Gastrocnemius medialis (tissue), 4 donors: Measurements from ENCODE around the gene WWOX. TPM values are rescaled to one million over a fixed set of nuclear protein-coding genes. Genes with fewer than 3 reads are reported as not detected.

Experiments
- ATAC-seq, 2 donors: fragments of 150-250 bp; one replicate each; pipeline ENCODE4 v1.9.1; 2016
- DNase-seq, 2 donors: peaks; one replicate each; pipeline ENCODE4 v3.0.0-alpha.2; 2019
- H3K27ac ChIP-seq, 4 donors: fragments of 200-600 bp; sonication (generic); 1 replicate in 1 of 4; 2 replicates in 3 of 4; pipeline ENCODE4 v1.5.1; 2016 to 2018; ENCODE audit warnings: mild to moderate bottlenecking in 2 of 4, moderate library complexity in 1 of 4
- H3K27me3 ChIP-seq, 3 donors: fragments of 200-600 bp; sonication (generic) in 2 of 3; 1 replicate in 1 of 3; 2 replicates in 2 of 3; pipeline versions ENCODE4 v1.5.1 to v1.6.0; 2016 to 2019; ENCODE audit warnings: mild to moderate bottlenecking in 1 of 3, moderate library complexity in 1 of 3
- H3K36me3 ChIP-seq, 2 donors: fragments of 200-600 bp; sonication (generic) in 1 of 2; one replicate each; pipeline ENCODE4 v1.5.1; 2017 to 2018
- H3K4me1 ChIP-seq, 2 donors: fragments of 200-600 bp; sonication (generic) in 1 of 2; one replicate each; pipeline ENCODE4 v1.5.1; 2016 to 2017; ENCODE audit warnings: mild to moderate bottlenecking in 2 of 2
- H3K4me3 ChIP-seq, 4 donors: fragments of 200-600 bp; sonication (generic) in 3 of 4; 1 replicate in 1 of 4; 2 replicates in 3 of 4; pipeline ENCODE4 v1.5.1; 2016 to 2019; ENCODE audit warnings: mild to moderate bottlenecking in 2 of 4
- H3K9me3 ChIP-seq, 3 donors: fragments of 200-600 bp; sonication (generic) in 2 of 3; 1 replicate in 1 of 3; 2 replicates in 2 of 3; pipeline ENCODE4 v1.5.1; 2016 to 2019
- POLR2A ChIP-seq, 2 donors: fragments of 450-650 bp; IDR thresholded peaks; one replicate each; pipeline ENCODE4 v1.6.1; 2017; ENCODE audit warnings: antibody characterized with exemption in 2 of 2, mild to moderate bottlenecking in 2 of 2, moderate library complexity in 2 of 2
- in situ Hi-C, 4 donors: fragments of 200-750 bp; cut with MboI; loops; one replicate each; pipeline versions ENCODE4 v1.15.0 to v1.8.0; 2017; ENCODE audit warnings: low sequenced_read_pairs in 4 of 4
- intact Hi-C: fragments of 100-400 bp; cut with DNase I; formaldehyde crosslinking; loops from one replicate; pipeline ENCODE4 v1.15.1; 2023; ENCODE audit warnings: low total_unique reads
- total RNA-seq, 4 donors: library from RNA; depleted of rRNA; stranded (reverse); fragments of >200 nt; gene quantifications; one replicate each; pipeline versions ENCODE4 v1.1.0 to v1.2.3, GENCODE V29; 2016
- TF ChIP-seq, protein P1 (sequence below), 5 experiments: fragments of 450-650 bp in 3 of 5; fragments of 200-600 bp in 2 of 5; sonication (generic) in 2 of 5; IDR thresholded peaks in 4 of 5; conservative IDR thresholded peaks in 1 of 5; 1 replicate in 4 of 5; 2 replicates in 1 of 5; pipeline ENCODE4 v1.5.1; 2016 to 2019; ENCODE audit warnings: antibody characterized with exemption in 5 of 5, mild to moderate bottlenecking in 3 of 5, moderate library complexity in 3 of 5

The WWOX gene
- total RNA-seq, 4 donors from 2014 or later: 3.3 to 13.0 (median 6.0) TPM

DNA sequence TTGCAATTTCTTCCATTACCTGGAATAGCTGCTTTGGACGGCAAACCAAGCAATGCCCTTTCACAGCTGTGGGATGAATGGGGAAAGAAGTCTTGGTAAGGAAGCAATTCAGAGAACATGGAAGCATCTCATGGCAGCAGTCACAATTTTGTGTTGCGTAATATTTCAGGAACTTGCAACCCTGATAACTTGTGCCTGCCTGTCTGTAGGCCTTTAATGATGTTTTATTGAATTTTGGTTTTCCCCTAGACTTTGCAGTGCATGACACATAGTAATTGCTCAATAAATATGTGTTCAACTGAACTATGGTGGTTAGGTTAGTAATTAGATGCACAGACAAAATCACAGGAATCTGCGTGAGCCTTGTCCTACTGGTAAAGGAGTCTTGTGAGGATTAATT lies 439.5 kb downstream of the WWOX start:
- ATAC-seq (no peak), DNase-seq (no peak)
- no peaks in the 10 kb centered on the region for H3K9me3 ChIP-seq
- no peaks in the 10 kb centered on the region for H3K4me1 ChIP-seq
- no peak overlapping the region for H3K27ac ChIP-seq
- no peaks in the 10 kb centered on the region for H3K27me3 ChIP-seq
- TF ChIP-seq, protein P1, sequence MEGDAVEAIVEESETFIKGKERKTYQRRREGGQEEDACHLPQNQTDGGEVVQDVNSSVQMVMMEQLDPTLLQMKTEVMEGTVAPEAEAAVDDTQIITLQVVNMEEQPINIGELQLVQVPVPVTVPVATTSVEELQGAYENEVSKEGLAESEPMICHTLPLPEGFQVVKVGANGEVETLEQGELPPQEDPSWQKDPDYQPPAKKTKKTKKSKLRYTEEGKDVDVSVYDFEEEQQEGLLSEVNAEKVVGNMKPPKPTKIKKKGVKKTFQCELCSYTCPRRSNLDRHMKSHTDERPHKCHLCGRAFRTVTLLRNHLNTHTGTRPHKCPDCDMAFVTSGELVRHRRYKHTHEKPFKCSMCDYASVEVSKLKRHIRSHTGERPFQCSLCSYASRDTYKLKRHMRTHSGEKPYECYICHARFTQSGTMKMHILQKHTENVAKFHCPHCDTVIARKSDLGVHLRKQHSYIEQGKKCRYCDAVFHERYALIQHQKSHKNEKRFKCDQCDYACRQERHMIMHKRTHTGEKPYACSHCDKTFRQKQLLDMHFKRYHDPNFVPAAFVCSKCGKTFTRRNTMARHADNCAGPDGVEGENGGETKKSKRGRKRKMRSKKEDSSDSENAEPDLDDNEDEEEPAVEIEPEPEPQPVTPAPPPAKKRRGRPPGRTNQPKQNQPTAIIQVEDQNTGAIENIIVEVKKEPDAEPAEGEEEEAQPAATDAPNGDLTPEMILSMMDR (IDR thresholded peaks at IDR 0.05 in 4 of 5, conservative IDR thresholded peaks at IDR 0.05 in 1 of 5): no peak
- TF ChIP-seq POLR2A (IDR thresholded peaks at IDR 0.05): no peak
- in situ Hi-C loops (no loop called here), intact Hi-C loops (no loop called here)
- no peaks in the 10 kb centered on the region for H3K36me3 ChIP-seq
- H3K4me3 ChIP-seq: no peak overlapping the region

DNA sequence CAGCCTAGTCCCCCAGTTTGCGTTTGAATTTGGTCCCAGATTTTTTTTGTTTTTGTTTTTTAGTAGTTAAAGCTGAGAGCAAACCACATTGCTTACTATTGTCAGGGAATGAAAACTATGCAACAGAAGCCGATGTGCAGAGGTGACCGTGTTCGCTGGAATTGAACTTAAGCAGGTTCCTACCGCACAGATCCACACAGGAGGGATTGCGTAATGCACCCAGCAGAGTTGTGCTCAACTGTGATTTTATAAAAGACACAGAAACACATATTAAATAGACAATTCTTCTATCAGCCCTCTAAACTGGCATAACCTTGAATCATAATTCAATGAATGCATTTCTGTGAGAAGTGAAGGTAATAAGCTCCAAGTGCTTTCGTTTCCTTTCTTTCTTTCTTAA lies 443.0 kb downstream of the WWOX start:
- no peak for TF ChIP-seq POLR2A (IDR thresholded peaks at IDR 0.05)
- TF ChIP-seq, protein P1 (IDR thresholded peaks at IDR 0.05 in 4 of 5, conservative IDR thresholded peaks at IDR 0.05 in 1 of 5): no peak
- Histone ChIP-seq H3K4me1 (no peaks in the 10 kb centered on the region), H3K27me3 (no peaks in the 10 kb centered on the region), H3K27ac (no peak overlapping the region), H3K9me3 (no peaks in the 10 kb centered on the region), H3K4me3 (no peak overlapping the region), H3K36me3 (no peaks in the 10 kb centered on the region)
- ATAC-seq (no peak), DNase-seq (no peak)
- intact Hi-C loops: no loop called here
- in situ Hi-C loops: no loop called here

DNA sequence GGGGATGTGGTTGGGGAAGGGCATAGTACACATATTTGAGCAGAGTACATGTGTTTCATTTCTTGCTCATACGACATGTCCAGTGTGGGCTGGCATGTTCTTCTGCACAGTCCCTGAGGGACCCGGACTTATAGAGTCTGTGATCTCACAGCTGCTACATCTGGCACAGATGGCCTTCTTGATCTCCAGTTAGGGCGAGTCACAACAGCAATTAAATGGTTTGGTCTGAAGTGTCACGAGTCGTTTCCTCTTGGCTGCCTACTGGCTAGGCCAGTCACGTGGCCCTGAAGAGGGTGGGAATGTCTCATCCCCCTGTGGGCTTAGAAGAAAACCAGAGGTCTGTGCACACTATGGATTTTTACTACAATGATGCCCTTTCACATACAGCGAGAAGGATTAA lies 443.6 kb downstream of the WWOX start:
- H3K9me3 ChIP-seq: no peaks in the 10 kb centered on the region
- ATAC-seq (no peak), DNase-seq (no peak)
- H3K36me3 ChIP-seq: no peaks in the 10 kb centered on the region
- no peaks in the 10 kb centered on the region for H3K27me3 ChIP-seq
- in situ Hi-C loops (no loop called here), intact Hi-C loops (no loop called here)
- H3K4me3 ChIP-seq: no peak overlapping the region
- TF ChIP-seq, protein P1 (IDR thresholded peaks at IDR 0.05 in 4 of 5, conservative IDR thresholded peaks at IDR 0.05 in 1 of 5): no peak
- no peak for TF ChIP-seq POLR2A (IDR thresholded peaks at IDR 0.05)
- no peaks in the 10 kb centered on the region for H3K4me1 ChIP-seq
- H3K27ac ChIP-seq: no peak overlapping the region

DNA sequence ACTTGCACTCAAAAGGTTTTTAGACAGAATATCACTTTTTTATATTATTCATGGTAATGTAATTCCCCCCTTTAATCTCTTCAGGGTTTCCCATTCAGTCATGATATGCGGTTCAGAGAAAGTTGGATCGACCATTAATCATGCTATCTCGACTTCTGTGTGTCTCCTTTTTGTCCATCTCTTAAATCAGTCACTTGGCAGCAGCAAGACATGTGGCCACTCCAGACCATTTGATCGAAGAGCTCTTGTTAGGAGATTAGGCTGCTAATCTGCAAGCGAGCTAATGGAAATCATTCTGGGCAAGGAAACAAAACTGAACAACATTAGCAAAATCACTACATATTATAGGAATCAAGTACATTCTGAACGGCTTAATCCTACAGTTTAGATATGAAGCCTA lies 449.9 kb downstream of the WWOX start:
- in situ Hi-C loops: no loop called here
- Histone ChIP-seq H3K4me3 (no peak overlapping the region), H3K27ac (no peak overlapping the region), H3K9me3 (no peaks in the 10 kb centered on the region), H3K27me3 (no peaks in the 10 kb centered on the region), H3K36me3 (no peaks in the 10 kb centered on the region), H3K4me1 (no peaks in the 10 kb centered on the region)
- intact Hi-C loops: no loop called here
- no peak for ATAC-seq
- TF ChIP-seq, protein P1 (IDR thresholded peaks at IDR 0.05 in 4 of 5, conservative IDR thresholded peaks at IDR 0.05 in 1 of 5): no peak
- DNase-seq: no peak

DNA sequence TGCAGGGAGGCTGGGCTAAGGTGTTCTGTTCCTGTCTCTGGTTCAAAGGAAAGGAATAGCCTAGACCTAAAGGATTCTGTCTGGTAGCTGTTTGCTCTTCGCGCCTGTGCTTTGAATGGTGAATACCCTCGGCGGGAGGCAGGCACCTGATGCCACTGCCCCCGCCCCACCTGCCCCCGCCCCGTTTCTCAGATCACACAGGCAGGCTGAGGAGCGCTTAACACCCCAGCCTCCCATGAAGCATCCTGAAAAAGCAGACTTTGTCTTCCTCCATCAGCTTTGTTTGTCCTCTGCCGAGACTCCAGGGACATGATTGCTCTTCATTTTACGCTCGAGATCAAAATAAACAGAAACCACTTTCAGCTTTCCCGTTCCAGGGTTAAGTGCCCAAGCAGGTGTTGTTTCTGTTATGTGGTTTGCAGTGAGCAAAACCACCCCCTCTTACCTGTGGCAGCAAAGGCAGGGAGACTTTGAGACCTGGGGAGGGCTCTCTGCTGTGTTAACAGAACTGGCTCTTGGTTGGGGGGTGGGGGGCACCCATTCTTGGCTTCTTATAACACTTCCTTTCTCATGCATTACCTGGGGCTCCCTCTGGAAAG lies 452.1 kb downstream of the WWOX start:
- intact Hi-C loops: no loop called here
- in situ Hi-C loops: no loop called here
- TF ChIP-seq, protein P1 (IDR thresholded peaks at IDR 0.05 in 4 of 5, conservative IDR thresholded peaks at IDR 0.05 in 1 of 5): no peak
- no peak for TF ChIP-seq POLR2A (IDR thresholded peaks at IDR 0.05)
- Histone ChIP-seq H3K36me3 (no peaks in the 10 kb centered on the region), H3K27ac (no peak overlapping the region), H3K9me3 (no peaks in the 10 kb centered on the region), H3K4me1 (no peaks in the 10 kb centered on the region), H3K27me3 (no peaks in the 10 kb centered on the region), H3K4me3 (no peak overlapping the region)
- no peak for DNase-seq
- ATAC-seq: no peak
